Measurements from ENCODE around the gene GJB4.

Gene GJB4

GRCh38 chr1:34759503-34760357, at the start of gene GJB4:
Gene GJB4, plus strand, starts transcription at chr1:34759740. Its CDS starts 1,515 bp downstream, at chr1:34761255.
- no peak for TF ChIP-seq CEBPB (IDR thresholded peaks at IDR 0.05)
- no peak for TF ChIP-seq EGR1 (IDR thresholded peaks at IDR 0.05)

GRCh38 chr1:34710812-34711211, 48.7 kb upstream of the GJB4 start:
- TF ChIP-seq EGR1 (IDR thresholded peaks at IDR 0.05) (no peak), ZBTB7A (IDR thresholded peaks at IDR 0.05; ENCODE audit: low read depth) (no peak), REST (IDR thresholded peaks at IDR 0.05; ENCODE audit: low read depth) (no peak), CEBPB (IDR thresholded peaks at IDR 0.05) (no peak), EP300 (IDR thresholded peaks at IDR 0.05; ENCODE audit: borderline replicate concordance) (no peak), CREB1 (IDR thresholded peaks at IDR 0.05; ENCODE audit: low read depth) (no peak), MAX (IDR thresholded peaks at IDR 0.05) (no peak), RAD21 (IDR thresholded peaks at IDR 0.05; ENCODE audit: low read depth) (no peak), TEAD4 (IDR thresholded peaks at IDR 0.05) (no peak), NFIC (IDR thresholded peaks at IDR 0.05) (no peak)
- TF ChIP-seq, protein P1, sequence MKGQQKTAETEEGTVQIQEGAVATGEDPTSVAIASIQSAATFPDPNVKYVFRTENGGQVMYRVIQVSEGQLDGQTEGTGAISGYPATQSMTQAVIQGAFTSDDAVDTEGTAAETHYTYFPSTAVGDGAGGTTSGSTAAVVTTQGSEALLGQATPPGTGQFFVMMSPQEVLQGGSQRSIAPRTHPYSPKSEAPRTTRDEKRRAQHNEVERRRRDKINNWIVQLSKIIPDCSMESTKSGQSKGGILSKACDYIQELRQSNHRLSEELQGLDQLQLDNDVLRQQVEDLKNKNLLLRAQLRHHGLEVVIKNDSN (IDR thresholded peaks at IDR 0.05) = no peak

DNA sequence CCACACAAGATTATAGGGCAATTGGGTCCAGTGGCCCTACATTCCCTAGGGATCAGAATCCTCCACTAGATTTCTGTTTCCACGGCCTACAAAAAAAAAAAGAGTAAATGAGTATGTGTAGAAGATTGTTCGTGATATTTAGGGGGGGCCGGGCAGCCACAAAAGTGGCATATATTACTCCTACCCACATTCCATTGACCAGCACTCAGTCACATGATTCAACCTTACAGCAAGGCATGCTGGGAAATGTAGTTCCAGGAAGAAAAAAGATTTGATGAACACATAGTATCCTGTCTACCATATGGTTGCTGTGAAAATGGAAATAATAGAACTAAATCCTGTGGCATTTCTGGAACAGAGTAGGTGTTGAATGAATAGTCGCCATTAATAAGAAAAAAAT, 48.1 kb upstream of the GJB4 start:
- TF ChIP-seq, protein P1 (IDR thresholded peaks at IDR 0.05) = peak; percentile 90
- TF ChIP-seq RAD21 (IDR thresholded peaks at IDR 0.05; ENCODE audit: low read depth) = no peak
- TF ChIP-seq EP300 (IDR thresholded peaks at IDR 0.05; ENCODE audit: borderline replicate concordance) = no peak

DNA sequence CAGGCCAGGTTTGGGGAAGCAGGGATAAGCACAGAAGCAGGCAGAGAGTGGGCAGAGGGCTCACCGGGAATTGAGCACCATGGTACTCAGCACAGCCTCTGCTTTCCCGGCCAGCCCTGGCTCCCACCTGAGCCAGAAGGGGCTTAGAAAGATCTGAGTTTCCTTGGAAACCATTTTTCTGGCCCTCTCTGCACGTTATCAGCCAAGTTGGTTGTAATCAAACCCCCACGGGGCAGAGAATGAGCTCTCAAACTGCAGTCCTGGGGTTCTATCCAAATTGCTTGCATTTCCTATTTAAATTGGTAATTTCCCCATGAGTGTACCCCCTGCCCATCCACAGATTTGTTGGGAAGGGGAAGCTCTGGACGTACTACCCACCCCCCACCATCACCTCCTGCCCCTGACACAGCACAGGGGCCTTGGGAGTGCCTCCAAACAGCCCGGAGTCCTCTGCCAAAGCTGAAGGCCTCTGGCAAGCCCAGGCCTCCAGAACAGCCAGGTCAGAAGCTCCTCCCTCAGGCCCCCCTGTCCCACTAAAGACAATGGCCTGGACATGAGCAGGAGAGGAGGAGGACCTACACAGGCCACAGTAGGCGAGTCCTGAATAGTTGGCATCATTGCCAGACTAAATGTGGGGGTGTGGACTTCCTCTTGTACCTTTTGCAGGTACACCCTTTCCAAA, 47.4 kb upstream of the GJB4 start:
- TF ChIP-seq ZBTB7A (IDR thresholded peaks at IDR 0.05; ENCODE audit: low read depth) = no peak
- TF ChIP-seq NFIC (IDR thresholded peaks at IDR 0.05) = no peak
- no peak for TF ChIP-seq REST (IDR thresholded peaks at IDR 0.05; ENCODE audit: low read depth)
- no peak for TF ChIP-seq TAF1 (IDR thresholded peaks at IDR 0.05; ENCODE audit: low read depth)
- TF ChIP-seq EP300 (IDR thresholded peaks at IDR 0.05; ENCODE audit: borderline replicate concordance) = no peak
- no peak for TF ChIP-seq YY1 (IDR thresholded peaks at IDR 0.05; ENCODE audit: low read depth)
- TF ChIP-seq MAX (IDR thresholded peaks at IDR 0.05) = no peak
- no peak for TF ChIP-seq RAD21 (IDR thresholded peaks at IDR 0.05; ENCODE audit: low read depth)
- TF ChIP-seq TEAD4 (IDR thresholded peaks at IDR 0.05) = no peak
- TF ChIP-seq, protein P1 (IDR thresholded peaks at IDR 0.05) = no peak
- no peak for TF ChIP-seq FOXM1 (IDR thresholded peaks at IDR 0.05; ENCODE audit: borderline replicate concordance, low read depth)
- TF ChIP-seq CEBPB (IDR thresholded peaks at IDR 0.05) = no peak
- no peak for TF ChIP-seq EGR1 (IDR thresholded peaks at IDR 0.05)

GRCh38 chr1:34713443-34713842, 46.1 kb upstream of the GJB4 start:
- TF ChIP-seq TCF12 (IDR thresholded peaks at IDR 0.05; ENCODE audit: low read depth) (no peak), EP300 (IDR thresholded peaks at IDR 0.05; ENCODE audit: borderline replicate concordance) (no peak), YY1 (IDR thresholded peaks at IDR 0.05; ENCODE audit: low read depth) (no peak), ZBTB7A (IDR thresholded peaks at IDR 0.05; ENCODE audit: low read depth) (no peak), RAD21 (IDR thresholded peaks at IDR 0.05; ENCODE audit: low read depth) (no peak), NFIC (IDR thresholded peaks at IDR 0.05) (no peak), TEAD4 (IDR thresholded peaks at IDR 0.05) (no peak), CEBPB (IDR thresholded peaks at IDR 0.05) (no peak), TAF1 (IDR thresholded peaks at IDR 0.05; ENCODE audit: low read depth) (no peak), MAX (IDR thresholded peaks at IDR 0.05) (no peak), REST (IDR thresholded peaks at IDR 0.05; ENCODE audit: low read depth) (no peak), FOXM1 (IDR thresholded peaks at IDR 0.05; ENCODE audit: borderline replicate concordance, low read depth) (no peak), EGR1 (IDR thresholded peaks at IDR 0.05) (no peak), CREB1 (IDR thresholded peaks at IDR 0.05; ENCODE audit: low read depth) (no peak)
- TF ChIP-seq, protein P1 (IDR thresholded peaks at IDR 0.05) = no peak
